ENCODE data around the gene CORO6. TPM values are rescaled to one million over a fixed set of nuclear protein-coding genes. Genes with fewer than 3 reads are reported as not detected.

CORO6 gene
- total and polyA plus RNA-seq, 2 of the 13 experiments (the other 11 are each of a cell fraction or from before 2014, with no cell fraction given): 0.42 to 0.82 TPM

DNA sequence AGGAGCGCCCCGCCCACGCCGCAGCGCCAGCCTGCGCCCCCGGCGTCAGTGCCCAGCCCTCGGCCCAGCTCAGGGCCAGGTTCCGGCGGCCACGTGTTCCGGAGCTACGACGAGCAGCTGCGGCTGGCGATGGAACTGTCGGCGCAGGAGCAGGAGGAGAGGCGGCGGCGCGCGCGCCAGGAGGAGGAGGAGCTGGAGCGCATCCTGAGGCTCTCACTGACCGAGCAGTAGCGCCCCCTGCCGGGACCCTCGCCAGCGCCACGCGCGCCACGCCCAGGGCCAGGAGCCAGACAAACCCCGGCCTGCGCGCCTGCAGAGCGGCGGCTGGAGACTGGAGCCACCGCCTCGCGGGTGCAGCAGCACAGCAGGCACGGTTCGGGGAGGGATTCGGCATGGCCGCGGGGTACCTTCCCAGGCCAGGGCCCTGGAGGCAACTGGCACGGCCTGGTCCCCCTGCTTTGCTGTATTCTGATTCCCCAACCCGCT is 9.3 kb downstream of the CORO6 start (continued):
- TF ChIP-seq ZNF850 (CRISPR knock-in tag; conservative IDR thresholded peaks at IDR 0.05) (no peak), ZFAT (CRISPR knock-in tag; conservative IDR thresholded peaks at IDR 0.05) (no peak), MEIS1 (CRISPR knock-in tag; IDR thresholded peaks at IDR 0.05; ENCODE audit: borderline replicate concordance) (no peak), SALL1 (CRISPR knock-in tag; IDR thresholded peaks at IDR 0.05) (peak; percentile 90), SETDB1 (CRISPR knock-in tag; IDR thresholded peaks at IDR 0.05; ENCODE audit: borderline replicate concordance) (no peak), ZNF460 (CRISPR knock-in tag; IDR thresholded peaks at IDR 0.05; ENCODE audit: borderline replicate concordance) (no peak), ZNF256 (CRISPR knock-in tag; conservative IDR thresholded peaks at IDR 0.05) (no peak), HNRNPL (IDR thresholded peaks at IDR 0.05; ENCODE audit: low read depth, low read length) (no peak), MAFF (IDR thresholded peaks at IDR 0.05; ENCODE audit: low read depth, low read length) (no peak), THRA (CRISPR knock-in tag; IDR thresholded peaks at IDR 0.05; ENCODE audit: borderline replicate concordance) (peak; percentile 56; the same call in 1 of the 2 replicates), ZNF670 (CRISPR knock-in tag; IDR thresholded peaks at IDR 0.05; ENCODE audit: borderline replicate concordance) (no peak), STAG1 (CRISPR knock-in tag; IDR thresholded peaks at IDR 0.05) (peak; percentile 65), JUND (CRISPR knock-in tag; IDR thresholded peaks at IDR 0.05) (no peak), ZNF354B (CRISPR knock-in tag; IDR thresholded peaks at IDR 0.05) (no peak), KDM5B (CRISPR knock-in tag; IDR thresholded peaks at IDR 0.05; ENCODE audit: borderline replicate concordance) (peak; percentile 95; the same call in 1 of the 2 replicates), ZC3H4 (CRISPR knock-in tag; IDR thresholded peaks at IDR 0.05; ENCODE audit: borderline replicate concordance) (no peak), KLF16 (CRISPR knock-in tag; IDR thresholded peaks at IDR 0.05) (peak; percentile 33 to 76; a peak in 2 of 4 replicates), ZNF557 (CRISPR knock-in tag; IDR thresholded peaks at IDR 0.05) (no peak), NFYB (CRISPR knock-in tag; IDR thresholded peaks at IDR 0.05) (no peak), TGIF2 (CRISPR knock-in tag; IDR thresholded peaks at IDR 0.05) (no peak), ZNF441 (CRISPR knock-in tag; IDR thresholded peaks at IDR 0.05; ENCODE audit: borderline replicate concordance) (0 out of 2 replicates have a peak, but pooled peaks have one; percentile 34), ZNF337 (CRISPR knock-in tag; IDR thresholded peaks at IDR 0.05; ENCODE audit: borderline replicate concordance, low read depth) (no peak), ZNF740 (CRISPR knock-in tag; IDR thresholded peaks at IDR 0.05) (peak; percentile 73; the same call in 1 of the 2 replicates), ZMAT3 (CRISPR knock-in tag; conservative IDR thresholded peaks at IDR 0.05) (peak; percentile 64; the same call in 1 of the 2 replicates), ZFX (CRISPR knock-in tag; IDR thresholded peaks at IDR 0.05; ENCODE audit: low read depth) (peak; percentile 80), REXO4 (CRISPR knock-in tag; IDR thresholded peaks at IDR 0.05; ENCODE audit: borderline replicate concordance) (peak; percentile 93; the same call in 1 of the 2 replicates), ZKSCAN5 (CRISPR knock-in tag; IDR thresholded peaks at IDR 0.05) (no peak), ZNF564 (CRISPR knock-in tag; IDR thresholded peaks at IDR 0.05) (peak; percentile 92)
- TF ChIP-seq, protein P1, sequence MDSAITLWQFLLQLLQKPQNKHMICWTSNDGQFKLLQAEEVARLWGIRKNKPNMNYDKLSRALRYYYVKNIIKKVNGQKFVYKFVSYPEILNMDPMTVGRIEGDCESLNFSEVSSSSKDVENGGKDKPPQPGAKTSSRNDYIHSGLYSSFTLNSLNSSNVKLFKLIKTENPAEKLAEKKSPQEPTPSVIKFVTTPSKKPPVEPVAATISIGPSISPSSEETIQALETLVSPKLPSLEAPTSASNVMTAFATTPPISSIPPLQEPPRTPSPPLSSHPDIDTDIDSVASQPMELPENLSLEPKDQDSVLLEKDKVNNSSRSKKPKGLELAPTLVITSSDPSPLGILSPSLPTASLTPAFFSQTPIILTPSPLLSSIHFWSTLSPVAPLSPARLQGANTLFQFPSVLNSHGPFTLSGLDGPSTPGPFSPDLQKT (CRISPR knock-in tag; IDR thresholded peaks at IDR 0.05; ENCODE audit: borderline replicate concordance): 0 out of 2 replicates have a peak, but pooled peaks have one; percentile 27
- TF ChIP-seq, protein P2, sequence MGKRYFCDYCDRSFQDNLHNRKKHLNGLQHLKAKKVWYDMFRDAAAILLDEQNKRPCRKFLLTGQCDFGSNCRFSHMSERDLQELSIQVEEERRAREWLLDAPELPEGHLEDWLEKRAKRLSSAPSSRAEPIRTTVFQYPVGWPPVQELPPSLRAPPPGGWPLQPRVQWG (CRISPR knock-in tag; IDR thresholded peaks at IDR 0.05; ENCODE audit: borderline replicate concordance, low read depth): no peak
